NCI-H748 treated with DMSO at 0.1 percent for 48 hours (cell line): Measurements from ENCODE around the gene HIPK4.
"Not testable (repeated sequence)": the region's sequence is repeated elsewhere in the genome, so short reads cannot be mapped to it uniquely, and the experiment has no call there.

Source experiments
- DNase-seq: peaks from one replicate; lab custom pipeline; 2025; lab: John Stamatoyannopoulos, UW

Gene HIPK4

DNA sequence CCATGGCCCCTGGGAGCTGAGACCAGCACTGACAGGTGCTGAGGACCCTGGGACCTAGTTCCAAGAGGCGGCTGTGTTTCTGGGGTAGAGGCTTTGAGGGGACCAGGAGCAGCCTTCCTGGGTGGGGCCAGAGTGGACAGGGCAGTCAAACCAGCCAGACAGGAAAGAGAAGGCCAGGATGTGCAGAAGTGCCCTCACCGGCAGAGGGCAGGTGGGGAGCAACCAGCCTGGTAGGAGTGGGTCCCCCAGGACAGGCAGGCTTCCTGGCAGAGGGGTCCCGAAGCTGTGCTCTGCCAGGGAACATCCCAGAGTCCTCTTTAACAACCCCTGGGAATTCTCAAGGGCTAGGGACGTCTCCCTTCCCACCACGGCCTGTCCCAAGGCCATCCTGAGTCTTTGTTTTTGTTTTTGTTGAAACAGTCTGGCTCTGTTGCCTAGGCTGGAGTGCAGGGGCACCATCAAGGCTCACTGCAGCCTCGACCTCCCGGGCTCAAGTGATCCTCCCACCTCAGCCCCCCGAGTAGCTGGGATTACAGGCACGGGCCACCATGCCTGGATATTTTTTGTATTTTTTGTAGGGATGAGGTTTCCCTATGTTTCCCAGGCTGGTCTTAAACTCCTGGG is 3.0 kb upstream of the HIPK4 start:
- DNase-seq, result no peak

DNA sequence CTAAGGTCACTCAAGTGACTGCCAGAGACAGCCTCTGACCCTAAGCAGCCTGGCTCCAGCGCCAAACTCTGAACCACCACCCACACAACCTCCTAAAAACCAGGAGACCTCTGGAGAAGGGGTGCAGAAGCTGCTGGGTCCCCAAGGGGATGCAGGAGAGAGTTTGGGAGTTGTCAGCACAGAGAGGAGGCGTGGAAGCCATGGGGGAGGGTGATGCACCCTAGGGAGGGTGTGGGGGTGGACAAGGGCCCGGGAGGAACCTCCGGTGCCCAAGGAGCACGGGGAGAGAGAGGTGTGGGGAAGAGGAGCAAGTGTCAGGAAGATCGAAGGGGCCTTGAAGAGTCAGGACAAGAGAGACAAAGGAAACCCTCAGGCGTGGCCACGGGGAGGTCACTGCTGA is 2.1 kb upstream of the HIPK4 start:
- no peak for DNase-seq

DNA sequence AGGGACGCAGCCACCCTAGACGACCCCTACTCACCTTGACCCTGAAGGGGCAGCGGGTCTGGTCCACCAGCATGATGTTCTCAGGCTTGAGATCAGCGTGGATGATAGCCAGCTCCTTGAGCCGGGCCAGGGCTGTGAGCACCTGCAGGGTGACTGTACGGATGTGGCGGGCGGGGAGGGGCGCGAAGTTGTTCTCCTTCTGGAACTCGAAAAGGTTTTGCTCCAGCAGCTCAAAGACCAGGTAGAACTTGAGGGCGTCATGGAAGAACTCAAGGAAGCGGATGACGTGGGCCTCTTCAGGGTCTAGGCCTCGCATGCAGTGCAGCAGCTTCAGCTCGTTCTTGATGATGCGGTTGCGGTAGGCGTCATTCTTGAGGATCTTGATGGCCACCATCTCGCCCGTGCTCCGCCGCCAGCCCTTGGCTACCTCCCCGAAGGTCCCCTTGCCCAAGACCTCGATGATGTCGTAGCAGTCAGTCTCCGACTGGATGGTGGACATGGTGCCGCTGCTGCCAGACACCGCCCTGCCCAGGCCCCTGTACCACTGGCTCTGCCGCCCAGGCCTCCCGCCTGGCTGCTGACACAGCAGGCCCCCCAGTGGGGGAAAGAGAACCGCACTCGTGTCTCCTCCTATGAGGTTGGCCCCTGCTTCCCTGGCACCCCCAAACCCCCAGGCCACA is 437 bp downstream of the HIPK4 start:
- no peak for DNase-seq

DNA sequence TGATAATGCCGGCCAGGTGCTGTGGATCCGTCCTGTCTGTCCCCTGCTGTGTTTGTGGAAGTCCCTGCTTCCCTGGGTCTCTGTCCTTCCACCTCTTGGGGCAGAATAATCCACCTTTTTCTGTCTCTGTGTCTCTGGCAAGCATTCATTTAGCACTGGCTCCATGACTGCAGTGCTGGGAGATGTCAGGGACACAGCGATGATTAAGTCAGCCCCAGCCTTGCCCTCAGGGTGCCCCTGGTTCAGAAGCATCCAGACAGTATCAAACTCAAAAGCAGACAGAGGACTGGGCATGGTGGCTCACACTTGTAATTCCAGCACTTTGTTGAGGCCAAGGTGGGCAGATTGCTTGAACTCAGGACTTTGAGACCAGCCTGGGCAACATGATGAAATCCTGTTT is 1.5 kb downstream of the HIPK4 start:
- DNase-seq, result no peak

DNA sequence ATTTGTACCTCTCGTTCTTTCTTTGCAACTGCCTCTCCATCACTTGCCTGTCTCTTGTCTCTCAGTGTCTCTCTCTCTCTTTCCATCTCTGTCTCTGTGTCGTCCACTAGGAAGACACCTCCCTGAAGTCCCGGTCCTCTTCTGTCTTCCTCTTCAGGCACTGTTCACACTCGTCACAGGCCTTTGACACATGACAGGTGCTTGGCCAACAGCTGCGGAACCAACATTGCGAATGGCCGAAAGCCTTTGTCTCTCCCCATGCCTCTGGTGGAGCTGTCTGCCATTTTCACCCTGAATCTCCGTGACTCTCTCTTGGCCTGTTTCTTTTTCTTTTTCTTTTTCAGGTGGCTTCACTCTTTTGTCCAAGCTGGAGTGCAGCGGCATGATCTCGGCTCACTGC is 2.8 kb downstream of the HIPK4 start:
- DNase-seq, result no peak

DNA sequence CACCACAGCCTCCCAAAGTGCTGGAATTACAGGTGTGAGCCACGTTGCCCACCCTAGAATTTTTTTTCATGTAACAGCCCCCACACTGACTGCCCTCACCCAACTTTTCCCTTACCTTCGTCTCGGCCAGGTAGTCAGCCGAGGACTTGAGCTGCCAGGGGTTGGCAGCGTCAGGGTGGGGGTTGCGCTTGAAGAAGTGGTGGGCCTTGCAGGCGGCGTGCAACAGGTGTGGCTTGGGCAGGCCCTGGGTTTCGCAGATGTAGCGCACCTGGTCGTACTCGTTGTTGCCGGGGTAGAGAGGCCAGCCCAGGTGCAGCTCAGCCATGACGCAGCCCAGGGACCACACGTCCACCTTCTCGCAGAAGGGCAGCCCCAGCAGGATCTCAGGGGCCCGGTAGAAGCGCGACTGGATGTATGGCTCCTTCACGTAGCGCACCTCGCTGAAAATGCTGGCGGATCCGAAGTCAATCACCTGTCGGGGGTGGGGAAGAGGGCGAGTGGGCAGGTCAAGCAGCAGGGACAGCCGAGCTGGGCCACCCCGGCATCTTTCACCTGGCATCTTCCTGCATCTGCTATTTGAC is 6.2 kb downstream of the HIPK4 start:
- no peak for DNase-seq

DNA sequence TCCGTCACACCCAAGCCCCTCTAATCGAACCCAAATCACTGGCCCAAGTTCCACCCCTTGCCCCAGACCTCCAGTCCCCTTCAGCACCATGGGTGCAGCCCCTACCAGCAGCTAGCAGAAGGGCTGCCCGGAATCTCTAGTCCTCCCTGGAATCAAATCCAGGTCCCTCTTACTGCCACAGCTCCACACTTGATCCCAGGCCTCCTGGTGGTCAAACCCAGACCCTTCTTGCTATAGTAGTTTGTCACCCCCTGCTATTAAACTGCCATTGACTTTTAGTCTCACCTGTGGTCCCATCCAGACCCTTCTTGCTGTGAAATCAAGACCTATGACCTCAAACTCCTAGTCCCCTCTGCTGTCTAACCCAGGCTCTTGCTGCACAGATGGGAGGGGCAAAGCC is 8.7 kb downstream of the HIPK4 start:
- DNase-seq, result no peak

DNA sequence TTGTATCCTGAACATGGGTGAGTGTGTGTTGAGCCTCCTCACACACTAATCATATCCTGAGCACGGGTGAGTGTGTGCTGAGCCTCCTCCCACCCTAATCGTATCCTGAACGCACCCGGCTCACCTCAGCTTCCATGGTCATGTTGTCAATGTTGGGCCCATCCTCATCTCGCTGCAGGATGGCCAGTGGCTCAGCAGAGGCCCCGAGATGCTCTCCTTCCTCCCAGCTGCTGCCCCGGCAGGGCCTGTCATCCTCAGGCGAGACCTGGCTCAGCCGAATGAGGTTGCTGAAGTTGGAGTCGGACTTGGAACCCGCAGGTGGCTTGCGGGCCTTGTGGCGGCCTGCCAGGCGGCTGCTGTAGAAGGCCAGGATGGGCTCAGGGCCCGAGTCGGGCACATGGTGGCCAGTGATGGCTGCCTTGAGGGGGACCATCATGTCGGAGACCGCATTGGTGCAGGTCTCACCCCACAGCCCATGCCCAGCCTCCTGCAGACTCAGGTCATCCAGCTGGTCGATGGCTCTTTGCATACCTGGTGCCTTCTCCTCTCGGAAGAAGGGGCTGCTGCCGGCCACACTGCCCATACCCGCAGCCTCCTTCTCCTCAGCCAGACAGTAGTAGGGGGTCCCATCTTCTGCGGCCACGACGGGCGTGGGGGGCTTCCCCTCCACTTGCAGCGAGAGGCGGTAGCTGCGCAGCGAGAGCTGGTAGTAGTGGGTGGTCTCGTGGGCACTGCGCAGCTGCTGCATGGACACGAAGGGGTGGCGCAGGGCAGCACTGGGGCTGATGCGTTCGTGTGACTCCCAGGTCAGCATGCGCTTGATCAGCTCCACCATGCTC is 9.6 kb downstream of the HIPK4 start:
- DNase-seq, result no peak

DNA sequence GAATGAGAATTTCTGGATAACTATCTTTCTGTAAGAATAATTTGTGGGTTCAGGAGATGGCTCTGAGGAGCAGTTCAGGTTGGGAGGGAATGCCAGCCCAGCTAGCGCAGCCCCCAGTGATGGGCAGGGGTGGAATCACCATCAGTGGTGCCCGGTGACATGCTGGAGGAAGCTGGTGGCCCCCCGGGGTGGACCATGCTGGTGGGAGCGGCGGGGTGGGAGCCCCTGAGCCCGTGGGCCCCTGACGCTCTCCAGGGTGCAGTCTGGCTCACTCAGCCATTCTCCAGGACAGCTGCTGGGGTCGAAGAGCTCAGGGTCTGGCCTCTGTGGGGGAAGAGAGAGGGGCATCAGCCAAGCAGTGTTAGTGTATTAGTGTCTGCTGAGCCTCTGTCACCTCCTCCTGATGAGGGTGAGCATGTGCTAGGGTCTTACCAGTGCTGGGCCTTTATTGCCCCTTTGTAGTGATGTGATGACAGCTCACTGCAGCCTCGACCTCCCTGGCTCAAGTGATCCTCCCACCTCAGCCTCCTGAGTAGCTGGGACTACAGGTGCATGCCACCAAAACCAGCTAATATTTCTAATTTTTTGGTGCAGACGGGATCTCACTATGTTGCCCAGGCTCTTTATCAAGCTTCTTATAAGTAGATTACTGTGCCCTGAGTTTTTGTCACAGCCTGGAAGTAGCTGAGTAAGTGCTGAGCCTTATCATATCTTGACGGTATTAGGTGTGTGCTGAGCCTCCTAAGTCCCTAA is 10.4 kb downstream of the HIPK4 start:
- no peak for DNase-seq

DNA sequence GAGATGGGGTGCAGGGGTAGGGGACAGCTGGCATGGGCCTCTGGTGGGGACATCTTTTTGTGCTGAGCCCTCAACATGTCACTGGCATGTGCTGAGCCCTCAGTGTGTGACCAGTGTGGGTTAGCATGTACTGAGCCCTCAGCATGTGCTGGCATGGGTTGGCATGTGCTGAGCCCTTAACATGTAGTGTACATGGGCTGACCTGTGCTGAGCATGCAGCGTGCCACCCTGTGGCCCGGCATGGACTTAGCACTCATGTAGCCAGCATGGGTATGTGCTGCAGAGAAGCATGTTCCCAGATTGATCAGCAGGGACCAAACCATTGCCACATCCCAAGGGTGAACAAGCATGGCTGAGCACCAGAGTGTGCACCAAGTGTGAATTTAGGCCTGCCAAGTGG is 11.5 kb downstream of the HIPK4 start:
- DNase-seq, result no peak

DNA sequence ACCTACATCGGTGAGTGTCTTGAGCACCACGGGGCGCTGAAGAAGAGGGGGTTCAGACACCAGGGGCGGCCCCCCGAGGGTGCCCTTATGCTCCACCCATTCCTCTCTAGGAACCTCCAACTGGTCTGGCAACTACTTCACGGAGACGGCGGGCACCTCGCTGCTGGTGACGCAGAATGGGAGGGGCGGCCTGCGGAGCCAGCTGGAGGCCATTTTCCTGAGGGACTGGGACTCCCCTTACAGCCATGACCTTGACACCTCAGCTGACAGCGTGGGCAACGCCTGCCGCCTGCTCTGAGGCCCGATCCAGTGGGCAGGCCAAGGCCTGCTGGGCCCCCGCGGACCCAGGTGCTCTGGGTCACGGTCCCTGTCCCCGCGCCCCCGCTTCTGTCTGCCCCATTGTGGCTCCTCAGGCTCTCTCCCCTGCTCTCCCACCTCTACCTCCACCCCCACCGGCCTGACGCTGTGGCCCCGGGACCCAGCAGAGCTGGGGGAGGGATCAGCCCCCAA is 12.1 kb downstream of the HIPK4 start:
- DNase-seq, result no peak

DNA sequence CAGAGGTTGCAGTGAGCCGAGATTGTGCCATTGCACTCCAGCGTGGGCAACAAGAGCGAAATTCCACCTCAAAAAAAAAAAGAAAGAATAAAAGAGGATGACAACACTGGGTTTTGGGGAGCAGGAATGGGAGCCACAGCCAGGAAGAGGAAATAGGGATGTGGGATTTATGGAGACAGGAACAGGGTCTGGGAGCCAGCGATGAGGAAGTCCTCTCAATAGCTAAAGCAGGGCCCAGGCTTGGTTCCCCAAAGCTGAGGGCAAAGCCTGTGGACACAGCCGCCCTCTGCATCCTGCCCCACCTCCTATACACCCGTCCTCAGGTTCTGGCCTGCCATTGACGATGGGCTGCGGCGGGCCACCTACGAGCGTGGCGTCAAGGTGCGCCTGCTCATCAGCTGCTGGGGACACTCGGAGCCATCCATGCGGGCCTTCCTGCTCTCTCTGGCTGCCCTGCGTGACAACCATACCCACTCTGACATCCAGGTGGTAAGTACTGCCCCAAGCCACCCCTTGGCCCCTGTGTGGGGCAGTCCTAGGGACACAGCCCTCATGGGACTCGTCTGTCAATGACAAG is 13.6 kb downstream of the HIPK4 start:
- DNase-seq, result no peak

DNA sequence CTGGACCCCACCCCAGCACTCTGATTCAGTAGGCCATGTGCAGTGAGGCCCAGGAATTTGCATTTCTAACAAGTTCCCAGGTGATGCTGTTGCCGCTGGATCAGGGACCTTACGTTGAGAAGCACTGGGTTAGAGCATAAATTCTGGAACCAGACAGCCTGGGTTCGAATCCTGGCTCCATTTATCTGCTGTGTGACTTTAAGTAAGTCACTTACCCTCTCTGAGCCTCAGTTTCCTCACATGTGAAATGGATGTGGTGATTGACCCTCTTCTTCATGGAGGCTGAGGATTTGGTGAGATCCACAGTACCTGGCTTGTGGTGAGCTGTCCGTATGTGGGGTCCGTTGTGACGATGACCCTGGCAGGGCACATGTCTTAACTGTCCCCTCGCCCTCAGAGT is 15.9 kb downstream of the HIPK4 start:
- DNase-seq, result no peak

DNA sequence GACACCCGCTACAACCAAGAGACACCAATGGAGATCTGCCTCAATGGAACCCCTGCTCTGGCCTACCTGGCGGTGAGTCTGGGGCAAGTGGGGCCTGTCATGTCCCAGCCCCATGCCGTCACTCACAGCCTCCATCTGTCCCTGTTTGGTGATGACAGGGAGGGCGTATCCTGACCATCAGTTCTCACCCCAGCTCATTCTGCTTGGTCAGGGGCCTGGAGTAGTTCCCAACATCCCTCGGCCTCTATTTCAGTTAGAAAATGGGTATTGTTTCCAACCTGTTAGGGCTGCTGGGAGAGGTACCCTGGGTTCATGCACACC is 18.2 kb downstream of the HIPK4 start:
- no peak for DNase-seq

DNA sequence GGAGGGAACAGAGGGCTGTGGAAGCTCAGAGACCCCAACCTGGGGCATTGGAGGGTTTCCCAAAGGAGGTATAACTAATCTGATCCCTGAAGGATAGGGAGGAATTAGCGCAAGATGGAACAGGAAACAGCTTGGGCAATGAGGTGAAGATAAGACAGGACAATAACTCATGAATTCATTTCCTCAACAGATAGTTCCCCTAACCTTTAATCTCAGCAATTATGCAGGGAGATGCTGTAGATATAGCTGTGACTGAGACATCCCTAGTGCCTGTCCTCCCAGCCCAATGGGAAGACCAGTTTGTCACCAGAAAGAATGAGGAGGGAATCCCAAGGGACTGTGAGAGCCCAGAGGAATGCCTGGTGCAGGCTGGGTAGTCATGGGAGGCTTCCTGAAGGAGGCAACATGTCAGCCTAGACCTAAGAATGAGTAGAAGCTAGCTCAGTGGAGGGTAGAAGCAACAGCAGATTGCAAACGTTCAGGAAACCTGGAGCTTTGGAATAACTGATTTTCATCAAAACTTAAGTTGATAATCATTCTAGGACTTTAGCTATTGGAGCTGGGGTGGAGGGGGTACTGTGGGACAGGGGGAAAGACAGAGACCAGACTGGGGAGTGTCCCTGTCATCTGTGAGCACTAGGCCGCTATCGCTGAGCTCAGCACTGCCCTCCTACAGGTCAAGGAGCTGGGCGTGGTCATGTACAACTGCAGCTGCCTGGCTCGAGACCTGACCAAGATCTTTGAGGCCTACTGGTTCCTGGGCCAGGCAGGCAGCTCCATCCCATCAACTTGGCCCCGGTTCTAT is 18.8 kb downstream of the HIPK4 start:
- no peak for DNase-seq

DNA sequence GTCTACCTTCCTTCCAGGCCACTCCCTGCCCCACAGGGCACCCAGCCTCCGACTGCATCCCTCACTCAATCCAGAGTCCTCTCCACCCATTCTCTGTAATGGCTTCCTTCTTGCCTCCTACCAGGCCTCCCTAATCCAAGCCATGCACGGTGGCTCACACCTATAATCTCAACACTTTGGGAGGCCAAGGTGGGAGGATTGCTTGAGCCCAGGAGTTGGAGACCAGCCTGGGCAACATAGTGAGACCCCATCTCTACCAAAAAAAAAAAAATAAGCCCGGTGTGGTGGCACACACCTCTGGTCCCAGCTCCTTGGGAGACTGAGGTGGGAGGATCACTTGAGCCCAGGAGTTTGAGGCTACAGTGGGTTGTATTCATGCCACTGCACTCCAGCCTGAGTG is 19.7 kb downstream of the HIPK4 start:
- DNase-seq, result not testable (repeated sequence)

DNA sequence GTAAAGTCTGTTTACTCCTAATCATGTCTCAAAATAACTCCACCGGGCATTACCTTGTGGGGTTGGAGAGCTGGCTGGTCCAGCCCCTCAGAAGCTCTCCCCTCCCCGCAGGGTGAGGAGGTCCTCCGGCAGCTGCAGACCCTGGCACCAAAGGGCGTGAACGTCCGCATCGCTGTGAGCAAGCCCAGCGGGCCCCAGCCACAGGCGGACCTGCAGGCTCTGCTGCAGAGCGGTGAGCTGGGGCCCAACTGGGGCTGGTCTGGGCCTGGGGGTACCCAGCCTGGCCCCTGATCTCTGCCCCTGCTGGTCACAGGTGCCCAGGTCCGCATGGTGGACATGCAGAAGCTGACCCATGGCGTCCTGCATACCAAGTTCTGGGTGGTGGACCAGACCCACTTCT is 20.2 kb downstream of the HIPK4 start:
- DNase-seq, result no peak

DNA sequence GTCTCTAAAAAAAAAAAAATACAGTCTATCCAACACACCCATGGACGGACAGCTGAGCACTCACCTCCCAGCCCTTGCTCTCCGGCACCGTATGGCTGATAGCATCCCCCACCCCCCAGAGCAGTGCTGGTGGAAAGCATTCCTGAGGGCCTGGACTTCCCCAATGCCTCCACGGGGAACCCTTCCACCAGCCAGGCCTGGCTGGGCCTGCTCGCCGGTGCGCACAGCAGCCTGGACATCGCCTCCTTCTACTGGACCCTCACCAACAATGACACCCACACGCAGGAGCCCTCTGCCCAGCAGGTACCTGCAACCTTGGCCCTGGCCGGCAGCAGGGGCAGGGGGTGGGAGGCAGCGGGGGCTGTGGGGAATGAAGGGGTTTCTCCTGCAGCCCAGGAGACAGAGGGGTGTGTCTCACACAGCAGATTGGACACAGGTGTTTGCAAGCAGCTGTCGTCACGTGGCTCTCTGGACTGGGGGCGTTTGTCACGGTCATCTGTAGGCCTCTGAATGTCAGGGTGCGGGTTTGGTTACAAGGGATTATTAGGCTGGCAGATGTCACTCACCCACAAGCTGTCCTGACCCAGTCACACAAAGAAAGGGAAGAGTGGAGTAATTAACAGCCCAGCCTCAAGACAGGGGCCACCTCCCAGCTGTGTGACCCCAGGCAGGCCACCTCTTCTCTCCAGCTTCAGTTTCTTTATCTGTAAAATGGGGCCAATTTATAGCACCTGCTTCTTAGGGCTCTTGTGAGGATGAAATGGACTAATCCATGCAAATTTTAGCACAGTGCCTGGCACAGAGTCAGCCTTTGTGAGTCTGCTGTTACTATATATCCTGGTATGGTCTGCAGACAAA is 22.2 kb downstream of the HIPK4 start:
- DNase-seq, result no peak

DNA sequence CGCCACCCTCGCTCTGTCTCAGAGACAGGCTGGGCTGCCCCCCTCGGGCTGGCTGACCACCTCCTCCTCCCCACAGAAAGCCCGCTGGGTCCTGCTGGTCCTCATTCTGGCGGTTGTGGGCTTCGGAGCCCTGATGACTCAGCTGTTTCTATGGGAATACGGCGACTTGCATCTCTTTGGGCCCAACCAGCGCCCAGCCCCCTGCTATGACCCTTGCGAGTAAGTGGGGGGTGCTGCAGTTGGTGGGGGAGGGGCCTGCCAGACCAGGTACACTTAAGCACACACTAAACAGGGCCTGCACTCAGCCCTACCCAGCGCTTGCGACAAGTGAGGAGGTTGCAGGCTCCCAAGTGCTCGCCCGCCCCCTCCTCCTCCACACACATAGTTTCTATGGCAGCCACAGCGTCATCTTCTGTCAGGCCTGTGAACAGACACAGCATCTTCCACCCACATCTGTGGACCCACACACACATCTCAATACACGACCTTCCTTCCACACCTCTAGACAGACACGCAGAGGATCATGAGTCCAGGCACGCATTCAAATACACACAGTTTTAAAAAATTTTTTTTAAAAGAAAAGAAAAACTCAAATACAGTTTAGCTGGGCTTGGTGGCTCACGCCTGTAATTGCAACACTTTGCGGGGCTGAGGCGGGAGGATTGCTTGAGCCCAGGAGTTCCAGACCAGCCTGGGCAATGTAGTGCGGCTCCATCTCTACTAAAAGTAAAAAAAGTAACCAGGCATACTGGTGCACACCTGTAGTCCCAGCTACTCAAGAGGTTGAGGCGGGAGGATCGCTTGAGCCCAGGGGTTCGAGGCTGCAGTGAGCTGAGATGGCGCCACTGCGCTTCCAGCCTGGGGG is 23.1 kb downstream of the HIPK4 start:
- DNase-seq, result no peak
